Stimulated activated CD8-positive, alpha-beta memory T cell treated with anti-CD3 and anti-CD28 coated beads, Interleukin-12 subunit alpha, Interleukin-12 subunit beta, amount 100 ng/mL, for 4 hours (primary cell): ENCODE results near the gene HBP1.
"Not testable (repeated sequence)": the region's sequence is repeated elsewhere in the genome, so short reads cannot be mapped to it uniquely, and the experiment has no call there.

Experiments used
- DNase-seq: peaks from one replicate; pipeline ENCODE4 v3.0.0-alpha.2; 2020; ENCODE audit warnings: low read depth

Gene HBP1

GRCh38 chr7:107168233-107169119 lies at the start of gene HBP1:
Gene HBP1, plus strand, starts transcription at chr7:107169003. Its CDS starts 10,891 bp downstream, at chr7:107179894.
- peak; percentile 93 for DNase-seq

GRCh38 chr7:107119376-107120105 lies 49.3 kb upstream of the HBP1 start:
- DNase-seq, result no peak

- no peak for DNase-seq
These were observed 46.3 kb upstream of the HBP1 start for GRCh38 chr7:107122486-107122911.

GRCh38 chr7:107123392-107123791 lies 45.4 kb upstream of the HBP1 start:
- no peak for DNase-seq

GRCh38 chr7:107125475-107125874 lies 43.3 kb upstream of the HBP1 start:
- DNase-seq, result no peak

GRCh38 chr7:107128217-107128616 lies 40.6 kb upstream of the HBP1 start:
- no peak for DNase-seq

GRCh38 chr7:107128748-107129147 lies 40.1 kb upstream of the HBP1 start:
- DNase-seq, result no peak

- DNase-seq, result no peak
These were observed 38.1 kb upstream of the HBP1 start for GRCh38 chr7:107130487-107131220.

- no peak for DNase-seq
These were observed 35.4 kb upstream of the HBP1 start for GRCh38 chr7:107133396-107133795.

GRCh38 chr7:107138696-107139420 lies 29.9 kb upstream of the HBP1 start:
- DNase-seq, result no peak

GRCh38 chr7:107143875-107144274 lies 24.9 kb upstream of the HBP1 start:
- not testable (repeated sequence) for DNase-seq

GRCh38 chr7:107145067-107145838 lies 23.6 kb upstream of the HBP1 start:
- DNase-seq, result no peak

- DNase-seq, result no peak
These were observed 21.1 kb upstream of the HBP1 start for GRCh38 chr7:107147464-107148393.

GRCh38 chr7:107148721-107149120 lies 20.1 kb upstream of the HBP1 start:
- no peak for DNase-seq

GRCh38 chr7:107149863-107150262 lies 18.9 kb upstream of the HBP1 start:
- no peak for DNase-seq

- peak; percentile 31 for DNase-seq
These were observed 18.3 kb upstream of the HBP1 start for GRCh38 chr7:107150375-107151073.

GRCh38 chr7:107151538-107151937 lies 17.3 kb upstream of the HBP1 start:
- DNase-seq, result no peak

GRCh38 chr7:107152011-107152410 lies 16.8 kb upstream of the HBP1 start:
- DNase-seq, result no peak

- no peak for DNase-seq
These were observed 14.0 kb upstream of the HBP1 start for GRCh38 chr7:107154826-107155225.
